ENCODE data around the gene RBL2.
"Not testable (repeated sequence)": the region's sequence is repeated elsewhere in the genome, so short reads cannot be mapped to it uniquely, and the experiment has no call there.

The RBL2 gene

DNA sequence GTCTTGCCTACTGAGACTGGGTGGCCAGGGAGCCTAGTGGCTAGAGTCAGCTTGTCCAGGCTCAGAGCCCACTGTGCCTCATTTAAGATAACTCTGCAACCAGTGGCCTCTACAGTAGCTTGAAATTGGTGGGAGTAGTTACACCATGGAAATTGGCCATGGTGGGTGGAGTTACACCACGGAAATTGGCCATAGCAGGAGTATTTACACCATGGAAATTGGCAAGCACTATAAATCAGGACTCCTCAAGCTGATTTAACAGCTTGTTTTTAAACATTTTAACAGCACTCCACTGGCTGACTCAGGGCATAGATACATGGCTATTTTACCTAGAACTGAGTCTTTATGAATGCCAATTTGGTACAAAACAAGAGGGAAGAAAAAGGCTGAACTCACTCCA is 96.5 kb downstream of the RBL2 start:
- Histone ChIP-seq H3K36me3 (ENCODE audit: insufficient read depth, low read length) (no peaks in the 10 kb centered on the region), H3K4me2 (ENCODE audit: low read depth, low read length, poor library complexity, severe bottlenecking) (no peak overlapping the region), H3K4me1 (ENCODE audit: insufficient read depth, low read length, poor library complexity, severe bottlenecking) (no peaks in the 10 kb centered on the region), H3K9me3 (ENCODE audit: insufficient read depth, low read depth, low read length) (no peaks in the 10 kb centered on the region), H3F3A (ENCODE audit: low read depth) (no peaks in the 10 kb centered on the region), H3K9ac (ENCODE audit: low read depth, low read length, poor library complexity, severe bottlenecking) (no peak overlapping the region), H3K27me3 (ENCODE audit: insufficient read depth, low read length, poor library complexity, severe bottlenecking) (no peaks in the 10 kb centered on the region), H3K9me2 (replicated peaks; ENCODE audit: low read depth, low read length) (no peaks in the 10 kb centered on the region), H4K20me1 (ENCODE audit: insufficient read depth, low read length, poor library complexity, severe bottlenecking) (no peaks in the 10 kb centered on the region), H2AFZ (ENCODE audit: low read length) (no peak overlapping the region), H3K79me2 (ENCODE audit: insufficient read depth, low read length) (no peaks in the 10 kb centered on the region), H3K4me3 (ENCODE audit: low read length, poor library complexity, severe bottlenecking) (no peak overlapping the region)
- no peak for TF ChIP-seq EZH2phosphoT487 (IDR thresholded peaks at IDR 0.05; ENCODE audit: borderline replicate concordance)
- TF ChIP-seq, protein P1, sequence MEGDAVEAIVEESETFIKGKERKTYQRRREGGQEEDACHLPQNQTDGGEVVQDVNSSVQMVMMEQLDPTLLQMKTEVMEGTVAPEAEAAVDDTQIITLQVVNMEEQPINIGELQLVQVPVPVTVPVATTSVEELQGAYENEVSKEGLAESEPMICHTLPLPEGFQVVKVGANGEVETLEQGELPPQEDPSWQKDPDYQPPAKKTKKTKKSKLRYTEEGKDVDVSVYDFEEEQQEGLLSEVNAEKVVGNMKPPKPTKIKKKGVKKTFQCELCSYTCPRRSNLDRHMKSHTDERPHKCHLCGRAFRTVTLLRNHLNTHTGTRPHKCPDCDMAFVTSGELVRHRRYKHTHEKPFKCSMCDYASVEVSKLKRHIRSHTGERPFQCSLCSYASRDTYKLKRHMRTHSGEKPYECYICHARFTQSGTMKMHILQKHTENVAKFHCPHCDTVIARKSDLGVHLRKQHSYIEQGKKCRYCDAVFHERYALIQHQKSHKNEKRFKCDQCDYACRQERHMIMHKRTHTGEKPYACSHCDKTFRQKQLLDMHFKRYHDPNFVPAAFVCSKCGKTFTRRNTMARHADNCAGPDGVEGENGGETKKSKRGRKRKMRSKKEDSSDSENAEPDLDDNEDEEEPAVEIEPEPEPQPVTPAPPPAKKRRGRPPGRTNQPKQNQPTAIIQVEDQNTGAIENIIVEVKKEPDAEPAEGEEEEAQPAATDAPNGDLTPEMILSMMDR (conservative IDR thresholded peaks at IDR 0.05; ENCODE audit: low read length), result no peak

DNA sequence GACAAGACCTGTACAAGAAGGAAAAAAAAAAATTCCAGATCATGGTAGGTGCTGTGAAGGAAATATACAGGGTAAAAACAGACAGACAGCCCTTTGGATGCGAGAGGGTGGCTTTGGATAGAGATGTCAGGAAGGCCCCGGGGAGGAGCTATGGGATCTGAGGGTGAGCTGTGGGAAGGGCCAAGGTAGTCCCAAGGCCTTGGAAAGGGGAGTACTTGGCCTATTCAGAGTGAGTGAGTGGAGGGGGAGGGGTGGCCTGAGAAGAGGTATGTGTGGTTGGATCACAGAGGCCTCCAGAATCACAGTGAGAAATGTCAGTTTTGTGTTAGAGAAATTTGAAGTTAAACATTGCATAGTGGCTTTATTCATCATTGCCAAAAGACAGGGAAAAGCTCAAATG is 99.9 kb downstream of the RBL2 start:
- no peaks in the 10 kb centered on the region for H3K36me3 ChIP-seq (ENCODE audit: insufficient read depth, low read length)
- H3K79me2 ChIP-seq (ENCODE audit: insufficient read depth, low read length), result no peaks in the 10 kb centered on the region
- H4K20me1 ChIP-seq (ENCODE audit: insufficient read depth, low read length, poor library complexity, severe bottlenecking), result no peaks in the 10 kb centered on the region
- H3K9ac ChIP-seq (ENCODE audit: low read depth, low read length, poor library complexity, severe bottlenecking), result no peak overlapping the region
- TF ChIP-seq, protein P1 (conservative IDR thresholded peaks at IDR 0.05; ENCODE audit: low read length), result no peak
- no peak for TF ChIP-seq EZH2phosphoT487 (IDR thresholded peaks at IDR 0.05; ENCODE audit: borderline replicate concordance)
- no peak overlapping the region for H3K4me3 ChIP-seq (ENCODE audit: low read length, poor library complexity, severe bottlenecking)
- H3K9me3 ChIP-seq (ENCODE audit: insufficient read depth, low read depth, low read length), result no peaks in the 10 kb centered on the region
- H3F3A ChIP-seq (ENCODE audit: low read depth), result no peaks in the 10 kb centered on the region
- H3K4me2 ChIP-seq (ENCODE audit: low read depth, low read length, poor library complexity, severe bottlenecking), result no peak overlapping the region
- no peak overlapping the region for H2AFZ ChIP-seq (ENCODE audit: low read length)
- H3K27me3 ChIP-seq (ENCODE audit: insufficient read depth, low read length, poor library complexity, severe bottlenecking), result no peaks in the 10 kb centered on the region
- no peaks in the 10 kb centered on the region for H3K9me2 ChIP-seq (replicated peaks; ENCODE audit: low read depth, low read length)
- no peaks in the 10 kb centered on the region for H3K4me1 ChIP-seq (ENCODE audit: insufficient read depth, low read length, poor library complexity, severe bottlenecking)

DNA sequence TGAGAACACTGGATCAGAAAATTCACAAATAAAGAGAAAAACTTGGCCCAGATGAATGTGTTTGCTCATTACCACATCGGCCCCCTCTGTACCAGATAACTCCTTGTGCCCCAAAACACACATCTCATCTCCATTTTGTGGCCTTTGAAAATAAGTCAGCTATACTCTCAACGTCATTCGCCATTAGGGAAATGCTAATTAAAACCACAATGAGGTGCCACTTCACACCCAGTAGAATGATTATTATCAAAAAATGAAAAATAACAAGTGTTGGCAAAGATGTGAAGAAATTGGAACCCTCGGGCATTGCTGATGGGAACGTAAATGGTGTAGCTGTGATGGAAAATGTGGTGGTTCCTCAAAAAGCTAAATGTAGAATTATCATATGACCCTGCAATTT is 103.4 kb downstream of the RBL2 start:
- Histone ChIP-seq H3K36me3 (ENCODE audit: insufficient read depth, low read length) (no peaks in the 10 kb centered on the region), H3K4me1 (ENCODE audit: insufficient read depth, low read length, poor library complexity, severe bottlenecking) (no peaks in the 10 kb centered on the region), H3F3A (ENCODE audit: low read depth) (no peaks in the 10 kb centered on the region), H3K9me2 (replicated peaks; ENCODE audit: low read depth, low read length) (no peaks in the 10 kb centered on the region), H3K27me3 (ENCODE audit: insufficient read depth, low read length, poor library complexity, severe bottlenecking) (no peaks in the 10 kb centered on the region), H3K9me3 (ENCODE audit: insufficient read depth, low read depth, low read length) (no peaks in the 10 kb centered on the region), H3K4me3 (ENCODE audit: low read length, poor library complexity, severe bottlenecking) (no peak overlapping the region), H3K4me2 (ENCODE audit: low read depth, low read length, poor library complexity, severe bottlenecking) (no peak overlapping the region), H2AFZ (ENCODE audit: low read length) (no peak overlapping the region), H4K20me1 (ENCODE audit: insufficient read depth, low read length, poor library complexity, severe bottlenecking) (no peaks in the 10 kb centered on the region), H3K9ac (ENCODE audit: low read depth, low read length, poor library complexity, severe bottlenecking) (no peak overlapping the region), H3K79me2 (ENCODE audit: insufficient read depth, low read length) (no peaks in the 10 kb centered on the region)
- TF ChIP-seq EZH2phosphoT487 (IDR thresholded peaks at IDR 0.05; ENCODE audit: borderline replicate concordance), result no peak
- TF ChIP-seq, protein P1 (conservative IDR thresholded peaks at IDR 0.05; ENCODE audit: low read length), result no peak

DNA sequence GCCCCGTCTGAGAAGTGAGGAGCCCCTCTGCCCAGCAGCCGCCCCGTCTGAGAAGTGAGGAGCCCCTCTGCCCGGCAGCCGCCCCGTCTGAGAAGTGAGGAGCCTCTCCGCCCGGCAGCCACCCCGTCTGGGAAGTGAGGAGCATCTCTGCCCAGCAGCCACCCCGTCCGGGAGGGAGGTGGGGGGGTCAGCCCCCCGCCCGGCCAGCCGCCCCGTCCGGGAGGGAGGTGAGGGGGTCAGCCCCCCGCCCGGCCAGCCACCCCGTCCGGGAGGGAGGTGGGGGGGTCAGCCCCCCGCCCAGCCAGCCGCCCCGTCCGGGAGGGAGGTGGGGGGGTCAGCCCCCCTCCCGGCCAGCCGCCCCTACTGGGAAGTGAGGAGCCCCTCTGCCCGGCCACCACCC is 105.1 kb downstream of the RBL2 start:
- H3K4me2 ChIP-seq (ENCODE audit: low read depth, low read length, poor library complexity, severe bottlenecking); H3K9ac ChIP-seq (ENCODE audit: low read depth, low read length, poor library complexity, severe bottlenecking); H3K79me2 ChIP-seq (ENCODE audit: insufficient read depth, low read length); H4K20me1 ChIP-seq (ENCODE audit: insufficient read depth, low read length, poor library complexity, severe bottlenecking); H3K9me2 ChIP-seq (replicated peaks; ENCODE audit: low read depth, low read length); H3K9me3 ChIP-seq (ENCODE audit: insufficient read depth, low read depth, low read length); H3K4me3 ChIP-seq (ENCODE audit: low read length, poor library complexity, severe bottlenecking); H3F3A ChIP-seq (ENCODE audit: low read depth); H3K27me3 ChIP-seq (ENCODE audit: insufficient read depth, low read length, poor library complexity, severe bottlenecking); H3K36me3 ChIP-seq (ENCODE audit: insufficient read depth, low read length); H2AFZ ChIP-seq (ENCODE audit: low read length); H3K4me1 ChIP-seq (ENCODE audit: insufficient read depth, low read length, poor library complexity, severe bottlenecking): not testable (repeated sequence)

DNA sequence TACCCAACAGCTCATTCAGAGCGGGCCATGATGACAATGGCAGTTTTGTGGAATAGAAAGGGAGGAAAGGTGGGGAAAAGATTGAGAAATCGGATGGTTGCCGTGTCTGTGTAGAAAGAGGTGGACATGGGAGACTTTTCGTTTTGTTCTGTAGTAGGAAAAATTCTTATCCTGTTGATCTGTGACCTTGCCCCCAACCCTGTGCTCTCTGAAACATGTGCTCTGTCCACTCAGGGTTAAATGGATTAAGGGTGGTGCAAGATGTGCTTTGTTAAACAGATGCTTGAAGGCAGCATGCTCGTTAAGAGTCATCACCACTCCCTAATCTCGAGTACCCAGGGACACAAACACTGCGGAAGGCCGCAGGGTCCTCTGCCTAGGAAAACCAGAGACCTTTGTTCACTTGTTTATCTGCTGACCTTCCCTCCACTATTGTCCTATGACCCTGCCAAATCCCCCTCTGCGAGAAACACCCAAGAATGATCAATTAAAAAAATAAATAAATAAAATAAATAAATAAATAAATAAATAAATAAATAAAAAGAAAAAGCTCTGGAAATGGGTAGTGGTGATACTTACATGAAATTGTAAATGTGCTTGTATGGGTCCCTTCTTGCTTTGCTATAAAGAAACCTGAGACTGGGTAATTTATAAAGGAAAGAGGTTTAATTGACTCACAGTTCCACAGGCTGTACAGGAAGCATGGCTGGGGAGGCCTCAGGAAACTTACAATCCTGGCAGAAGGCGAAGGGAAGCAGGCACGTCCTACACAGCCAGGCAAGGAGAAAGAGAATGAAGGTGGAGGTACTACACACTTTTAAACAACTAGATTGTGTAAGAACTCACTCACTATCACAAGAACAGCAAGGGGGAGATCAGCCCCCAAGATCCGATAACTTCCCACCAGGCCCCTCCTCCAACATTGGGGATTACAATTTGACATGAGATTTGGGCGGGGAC is 105.8 kb downstream of the RBL2 start:
- not testable (repeated sequence) for H3K9ac ChIP-seq (ENCODE audit: low read depth, low read length, poor library complexity, severe bottlenecking); H3K4me1 ChIP-seq (ENCODE audit: insufficient read depth, low read length, poor library complexity, severe bottlenecking); H3K4me2 ChIP-seq (ENCODE audit: low read depth, low read length, poor library complexity, severe bottlenecking); H2AFZ ChIP-seq (ENCODE audit: low read length); H3K9me2 ChIP-seq (replicated peaks; ENCODE audit: low read depth, low read length); H3K27me3 ChIP-seq (ENCODE audit: insufficient read depth, low read length, poor library complexity, severe bottlenecking); H3F3A ChIP-seq (ENCODE audit: low read depth); H4K20me1 ChIP-seq (ENCODE audit: insufficient read depth, low read length, poor library complexity, severe bottlenecking); H3K4me3 ChIP-seq (ENCODE audit: low read length, poor library complexity, severe bottlenecking); H3K79me2 ChIP-seq (ENCODE audit: insufficient read depth, low read length); H3K36me3 ChIP-seq (ENCODE audit: insufficient read depth, low read length); H3K9me3 ChIP-seq (ENCODE audit: insufficient read depth, low read depth, low read length)

Data from Loucy (cell line).